ENCODE data around the gene ZGPAT.

Gene ZGPAT

DNA sequence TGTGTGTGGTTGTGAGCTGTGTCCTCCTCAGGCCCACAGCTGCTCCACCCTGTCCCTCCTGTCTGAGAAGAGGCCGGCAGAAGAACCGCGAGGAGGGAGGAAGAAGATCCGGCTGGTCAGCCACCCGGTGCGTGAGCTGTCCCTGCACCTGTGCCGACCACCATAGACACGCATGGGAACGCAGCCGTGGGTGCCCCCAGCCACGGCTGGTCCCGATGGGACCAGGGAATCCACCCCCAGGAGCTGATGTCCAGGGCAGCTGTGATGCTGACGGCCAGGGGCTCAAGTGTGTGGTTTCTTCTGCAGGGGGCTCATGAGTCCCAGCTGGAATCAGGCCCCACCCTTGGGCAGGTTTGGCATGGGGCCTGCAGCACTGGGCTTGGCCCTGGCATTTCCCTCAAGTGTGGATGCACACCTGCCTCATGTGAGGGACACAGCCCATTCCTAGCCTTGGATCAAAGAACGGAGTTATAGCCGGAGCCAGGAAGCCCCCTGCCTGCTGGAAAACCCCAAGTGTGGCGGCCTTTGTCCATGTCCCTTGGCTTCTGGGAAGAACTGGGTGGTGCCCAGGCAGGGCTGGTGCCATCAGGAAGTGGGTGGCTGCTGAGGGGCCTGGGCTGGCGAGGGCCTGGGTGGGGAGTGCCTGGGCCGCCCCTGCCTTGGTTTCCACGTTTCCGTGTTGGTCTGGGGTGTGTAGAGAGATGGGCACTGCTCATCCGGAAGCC is 16.0 kb upstream of the ZGPAT start:
- H3K27ac ChIP-seq: no peak overlapping the region
- DNase-seq (ENCODE audit: low read depth, low spot score): no peak

DNA sequence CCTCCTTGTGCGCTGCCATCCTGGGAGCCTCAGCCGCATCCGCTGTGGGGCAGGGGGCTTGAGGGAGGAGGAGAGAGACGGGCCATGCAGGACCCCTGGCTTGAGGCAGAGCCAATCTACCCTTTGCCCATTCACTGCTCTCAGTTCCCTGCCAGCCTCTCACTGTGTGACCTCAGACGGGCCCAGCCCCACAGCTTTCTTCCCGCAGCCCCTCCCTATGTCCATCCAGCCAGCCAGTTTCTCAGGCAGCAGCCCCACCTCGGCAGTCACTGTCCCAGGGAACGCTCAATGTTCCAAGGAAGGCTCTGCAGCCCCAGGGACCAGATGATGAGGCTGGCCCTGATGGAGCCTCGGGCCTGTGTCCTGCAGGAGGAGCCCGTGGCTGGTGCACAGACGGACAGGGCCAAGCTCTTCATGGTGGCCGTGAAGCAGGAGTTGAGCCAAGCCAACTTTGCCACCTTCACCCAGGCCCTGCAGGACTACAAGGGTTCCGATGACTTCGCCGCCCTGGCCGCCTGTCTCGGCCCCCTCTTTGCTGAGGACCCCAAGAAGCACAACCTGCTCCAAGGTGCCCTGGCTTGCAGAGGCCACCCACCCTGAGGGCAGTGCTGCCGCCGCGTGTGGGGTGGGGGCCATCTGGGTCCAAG is 15.3 kb upstream of the ZGPAT start:
- no peak overlapping the region for H3K27ac ChIP-seq
- no peak for DNase-seq (ENCODE audit: low read depth, low spot score)

DNA sequence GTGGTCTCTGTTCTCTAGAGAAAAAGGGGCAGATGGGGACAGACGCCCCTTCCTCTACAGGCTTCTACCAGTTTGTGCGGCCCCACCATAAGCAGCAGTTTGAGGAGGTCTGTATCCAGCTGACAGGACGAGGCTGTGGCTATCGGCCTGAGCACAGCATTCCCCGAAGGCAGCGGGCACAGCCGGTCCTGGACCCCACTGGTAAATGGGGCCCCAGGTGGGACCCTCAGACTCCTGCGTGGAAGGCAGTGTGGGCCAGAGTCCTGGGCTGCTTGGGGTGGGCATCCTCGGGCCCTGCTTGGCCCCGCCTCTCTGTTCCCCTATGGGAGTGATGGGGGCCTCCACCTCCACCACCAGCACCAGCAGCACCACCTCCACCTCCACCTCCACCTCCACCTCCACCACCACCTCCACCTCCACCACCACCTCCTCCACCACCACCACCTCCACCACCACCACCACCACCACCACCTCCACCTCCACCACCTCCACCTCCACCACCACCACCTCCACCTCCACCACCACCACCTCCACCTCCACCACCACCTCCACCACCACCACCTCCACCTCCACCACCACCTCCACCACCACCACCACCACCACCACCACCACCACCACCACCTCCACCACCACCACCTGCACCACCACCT is 14.6 kb upstream of the ZGPAT start:
- H3K27ac ChIP-seq: no peak overlapping the region
- DNase-seq (ENCODE audit: low read depth, low spot score): no peak

DNA sequence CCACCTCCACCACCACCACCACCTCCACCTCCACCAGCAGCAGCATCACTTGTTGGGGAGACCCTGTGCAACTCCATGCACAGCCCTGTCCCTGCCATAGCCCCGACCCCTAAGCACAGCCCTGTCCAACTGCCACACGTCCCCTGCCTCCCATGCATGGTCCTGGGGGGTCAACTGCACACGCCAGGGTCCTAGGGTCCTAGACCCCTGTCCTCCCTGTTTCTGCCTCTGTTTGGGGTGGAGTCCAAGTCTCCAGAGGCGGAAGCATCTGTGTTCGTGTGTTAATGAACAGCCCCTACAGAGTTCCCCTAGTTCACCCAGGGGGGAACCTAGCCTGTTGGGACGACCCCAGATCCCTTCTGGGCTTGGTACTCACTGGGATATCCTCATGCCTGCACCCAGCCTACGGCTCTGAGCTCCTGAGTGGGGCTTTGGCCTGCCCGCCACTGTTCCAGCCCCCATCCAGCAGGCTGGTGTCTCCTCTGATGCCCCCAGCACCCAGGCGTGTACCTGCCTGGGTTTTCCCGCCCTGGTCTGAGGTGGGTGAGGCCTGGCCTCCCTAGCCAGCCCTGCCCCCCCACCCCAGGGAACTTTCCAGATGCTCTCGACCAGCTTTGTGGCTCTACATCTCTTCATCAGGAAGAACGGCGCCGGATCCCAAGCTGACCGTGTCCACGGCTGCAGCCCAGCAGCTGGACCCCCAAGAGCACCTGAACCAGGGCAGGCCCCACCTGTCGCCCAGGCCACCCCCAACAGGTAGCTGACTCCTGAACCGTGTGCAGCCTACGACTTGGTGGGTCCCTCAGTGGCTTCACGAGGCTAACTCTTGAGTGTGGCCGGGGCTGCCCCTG is 13.9 kb upstream of the ZGPAT start:
- no peak for DNase-seq (ENCODE audit: low read depth, low spot score)
- H3K27ac ChIP-seq: no peak overlapping the region

DNA sequence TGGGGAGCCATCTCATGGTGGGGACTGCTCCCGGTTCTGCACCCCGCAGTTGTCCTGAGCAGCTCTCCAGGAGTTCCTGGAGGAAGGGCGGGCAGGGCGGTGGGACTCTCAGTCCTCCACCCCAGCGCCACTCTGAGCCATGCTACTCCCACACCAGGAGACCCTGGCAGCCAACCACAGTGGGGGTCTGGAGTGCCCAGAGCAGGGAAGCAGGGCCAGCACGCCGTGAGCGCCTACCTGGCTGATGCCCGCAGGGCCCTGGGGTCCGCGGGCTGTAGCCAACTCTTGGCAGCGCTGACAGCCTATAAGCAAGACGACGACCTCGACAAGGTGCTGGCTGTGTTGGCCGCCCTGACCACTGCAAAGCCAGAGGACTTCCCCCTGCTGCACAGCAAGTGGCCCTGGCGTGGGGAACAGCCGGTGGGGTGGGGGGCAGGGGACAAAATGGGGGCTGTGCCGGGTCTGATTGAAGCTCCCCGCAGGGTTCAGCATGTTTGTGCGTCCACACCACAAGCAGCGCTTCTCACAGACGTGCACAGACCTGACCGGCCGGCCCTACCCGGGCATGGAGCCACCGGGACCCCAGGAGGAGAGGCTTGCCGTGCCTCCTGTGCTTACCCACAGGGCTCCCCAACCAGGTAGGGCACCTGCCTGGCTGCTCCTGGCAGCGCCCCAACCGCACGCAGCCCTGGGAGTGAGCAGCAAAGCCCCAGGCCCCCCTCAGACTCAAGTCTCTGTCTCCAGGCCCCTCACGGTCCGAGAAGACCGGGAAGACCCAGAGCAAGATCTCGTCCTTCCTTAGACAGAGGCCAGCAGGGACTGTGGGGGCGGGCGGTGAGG is 13.0 kb upstream of the ZGPAT start:
- DNase-seq (ENCODE audit: low read depth, low spot score): no peak
- peak overlapping the region; percentile 90 for H3K27ac ChIP-seq

DNA sequence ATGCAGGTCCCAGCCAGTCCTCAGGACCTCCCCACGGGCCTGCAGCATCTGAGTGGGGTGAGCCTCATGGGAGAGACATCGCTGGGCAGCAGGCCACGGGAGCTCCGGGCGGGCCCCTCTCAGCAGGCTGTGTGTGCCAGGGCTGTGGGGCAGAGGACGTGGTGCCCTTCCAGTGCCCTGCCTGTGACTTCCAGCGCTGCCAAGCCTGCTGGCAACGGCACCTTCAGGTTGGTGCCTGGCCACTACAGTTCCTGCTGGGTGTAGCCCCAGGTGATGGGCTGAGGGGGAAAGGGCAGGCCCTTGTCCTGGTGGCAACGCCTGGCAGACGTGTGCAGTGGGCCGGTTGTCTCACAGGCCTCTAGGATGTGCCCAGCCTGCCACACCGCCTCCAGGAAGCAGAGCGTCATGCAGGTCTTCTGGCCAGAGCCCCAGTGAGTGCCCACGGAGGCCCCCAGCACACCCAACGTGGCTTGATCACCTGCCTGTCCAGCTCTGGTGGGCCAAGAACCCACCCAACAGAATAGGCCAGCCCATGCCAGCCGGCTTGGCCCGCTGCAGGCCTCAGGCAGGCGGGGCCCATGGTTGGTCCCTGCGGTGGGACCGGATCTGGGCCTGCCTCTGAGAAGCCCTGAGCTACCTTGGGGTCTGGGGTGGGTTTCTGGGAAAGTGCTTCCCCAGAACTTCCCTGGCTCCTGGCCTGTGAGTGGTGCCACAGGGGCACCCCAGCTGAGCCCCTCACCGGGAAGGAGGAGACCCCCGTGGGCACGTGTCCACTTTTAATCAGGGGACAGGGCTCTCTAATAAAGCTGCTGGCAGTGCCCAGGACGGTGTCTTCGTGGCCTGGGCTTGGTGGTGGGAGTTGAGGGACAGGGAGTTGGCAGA is 12.2 kb upstream of the ZGPAT start:
- H3K27ac ChIP-seq: peak overlapping the region; percentile 90
- no peak for DNase-seq (ENCODE audit: low read depth, low spot score)

DNA sequence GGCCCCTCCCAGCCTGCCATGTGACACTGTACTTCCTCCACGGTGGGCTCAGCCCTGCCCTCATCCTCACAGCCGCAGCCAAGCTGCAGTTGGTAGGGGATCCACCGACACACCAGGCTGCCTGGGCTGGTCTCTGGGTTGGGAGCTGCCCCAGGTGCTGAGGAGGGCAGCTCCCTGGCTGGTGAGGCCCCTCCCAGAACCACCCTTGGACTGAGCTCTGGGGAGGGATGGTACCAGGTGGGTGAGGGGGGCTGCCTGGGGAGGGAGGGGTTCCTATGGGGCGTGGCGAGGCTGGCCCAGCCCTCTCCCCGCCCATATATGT is 11.6 kb upstream of the ZGPAT start:
- DNase-seq (ENCODE audit: low read depth, low spot score): peak; percentile 22
- H3K27ac ChIP-seq: peak overlapping the region; percentile 90

DNA sequence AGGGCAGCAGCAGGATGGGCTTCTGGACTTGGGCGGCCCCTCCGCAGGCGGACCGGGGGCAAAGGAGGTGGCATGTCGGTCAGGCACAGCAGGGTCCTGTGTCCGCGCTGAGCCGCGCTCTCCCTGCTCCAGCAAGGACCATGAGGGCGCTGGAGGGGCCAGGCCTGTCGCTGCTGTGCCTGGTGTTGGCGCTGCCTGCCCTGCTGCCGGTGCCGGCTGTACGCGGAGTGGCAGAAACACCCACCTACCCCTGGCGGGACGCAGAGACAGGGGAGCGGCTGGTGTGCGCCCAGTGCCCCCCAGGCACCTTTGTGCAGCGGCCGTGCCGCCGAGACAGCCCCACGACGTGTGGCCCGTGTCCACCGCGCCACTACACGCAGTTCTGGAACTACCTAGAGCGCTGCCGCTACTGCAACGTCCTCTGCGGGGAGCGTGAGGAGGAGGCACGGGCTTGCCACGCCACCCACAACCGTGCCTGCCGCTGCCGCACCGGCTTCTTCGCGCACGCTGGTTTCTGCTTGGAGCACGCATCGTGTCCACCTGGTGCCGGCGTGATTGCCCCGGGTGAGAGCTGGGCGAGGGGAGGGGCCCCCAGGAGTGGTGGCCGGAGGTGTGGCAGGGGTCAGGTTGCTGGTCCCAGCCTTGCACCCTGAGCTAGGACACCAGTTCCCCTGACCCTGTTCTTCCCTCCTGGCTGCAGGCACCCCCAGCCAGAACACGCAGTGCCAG is 11.0 kb upstream of the ZGPAT start, which contains the start of gene TNFRSF6B:
TNFRSF6B (plus strand) TSS at position 25 of the 729 bp plus-strand sequence; CDS start at position 141, 116 bp downstream.
- peak within 1 kb of the TSS; percentile 90 for H3K27ac ChIP-seq
- DNase-seq (ENCODE audit: low read depth, low spot score): no peak

DNA sequence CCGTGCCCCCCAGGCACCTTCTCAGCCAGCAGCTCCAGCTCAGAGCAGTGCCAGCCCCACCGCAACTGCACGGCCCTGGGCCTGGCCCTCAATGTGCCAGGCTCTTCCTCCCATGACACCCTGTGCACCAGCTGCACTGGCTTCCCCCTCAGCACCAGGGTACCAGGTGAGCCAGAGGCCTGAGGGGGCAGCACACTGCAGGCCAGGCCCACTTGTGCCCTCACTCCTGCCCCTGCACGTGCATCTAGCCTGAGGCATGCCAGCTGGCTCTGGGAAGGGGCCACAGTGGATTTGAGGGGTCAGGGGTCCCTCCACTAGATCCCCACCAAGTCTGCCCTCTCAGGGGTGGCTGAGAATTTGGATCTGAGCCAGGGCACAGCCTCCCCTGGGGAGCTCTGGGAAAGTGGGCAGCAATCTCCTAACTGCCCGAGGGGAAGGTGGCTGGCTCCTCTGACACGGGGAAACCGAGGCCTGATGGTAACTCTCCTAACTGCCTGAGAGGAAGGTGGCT is 10.4 kb upstream of the ZGPAT start:
- peak overlapping the region; percentile 90 for H3K27ac ChIP-seq
- no peak for DNase-seq (ENCODE audit: low read depth, low spot score)

DNA sequence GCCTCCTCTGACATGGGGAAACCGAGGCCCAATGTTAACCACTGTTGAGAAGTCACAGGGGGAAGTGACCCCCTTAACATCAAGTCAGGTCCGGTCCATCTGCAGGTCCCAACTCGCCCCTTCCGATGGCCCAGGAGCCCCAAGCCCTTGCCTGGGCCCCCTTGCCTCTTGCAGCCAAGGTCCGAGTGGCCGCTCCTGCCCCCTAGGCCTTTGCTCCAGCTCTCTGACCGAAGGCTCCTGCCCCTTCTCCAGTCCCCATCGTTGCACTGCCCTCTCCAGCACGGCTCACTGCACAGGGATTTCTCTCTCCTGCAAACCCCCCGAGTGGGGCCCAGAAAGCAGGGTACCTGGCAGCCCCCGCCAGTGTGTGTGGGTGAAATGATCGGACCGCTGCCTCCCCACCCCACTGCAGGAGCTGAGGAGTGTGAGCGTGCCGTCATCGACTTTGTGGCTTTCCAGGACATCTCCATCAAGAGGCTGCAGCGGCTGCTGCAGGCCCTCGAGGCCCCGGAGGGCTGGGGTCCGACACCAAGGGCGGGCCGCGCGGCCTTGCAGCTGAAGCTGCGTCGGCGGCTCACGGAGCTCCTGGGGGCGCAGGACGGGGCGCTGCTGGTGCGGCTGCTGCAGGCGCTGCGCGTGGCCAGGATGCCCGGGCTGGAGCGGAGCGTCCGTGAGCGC is 9.8 kb upstream of the ZGPAT start:
- H3K27ac ChIP-seq: peak overlapping the region; percentile 90
- DNase-seq (ENCODE audit: low read depth, low spot score): no peak

DNA sequence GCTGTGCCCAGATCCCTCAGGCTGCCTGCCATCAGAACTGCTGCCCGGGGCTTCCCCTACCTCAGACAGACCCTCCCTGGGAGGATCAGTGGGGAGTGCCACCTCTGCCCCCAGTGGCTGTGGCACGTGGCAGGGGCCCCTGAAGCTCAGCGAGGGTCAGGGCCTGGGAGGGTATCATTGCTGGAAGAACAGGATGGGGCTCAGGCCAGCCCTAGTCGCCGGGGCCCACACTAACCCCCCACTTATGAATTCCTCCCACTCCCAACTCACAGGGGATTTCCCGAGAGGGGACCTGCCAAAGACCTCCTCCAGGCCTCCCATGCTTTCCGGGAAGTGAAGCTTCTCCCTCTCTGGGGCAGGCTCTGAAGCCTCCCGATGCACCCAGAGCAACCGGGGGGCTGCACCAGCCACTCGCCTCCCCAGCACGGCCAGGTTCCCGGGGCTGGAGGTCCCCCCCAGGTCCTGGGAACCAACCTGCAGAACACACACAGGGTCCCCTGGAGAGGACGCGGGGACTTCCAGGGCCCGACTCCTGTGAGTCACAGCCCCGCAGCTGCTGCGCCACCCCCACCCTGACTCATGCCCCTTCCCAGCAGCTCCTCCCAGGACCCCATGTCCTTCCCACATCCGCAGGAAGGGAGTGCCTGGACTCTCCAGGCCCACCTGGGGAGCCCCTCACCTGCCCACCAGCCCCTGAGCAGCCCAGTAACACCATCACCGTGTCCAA is 8.9 kb upstream of the ZGPAT start:
- peak overlapping the region; percentile 90 for H3K27ac ChIP-seq
- peak; percentile 52 for DNase-seq (ENCODE audit: low read depth, low spot score)

DNA sequence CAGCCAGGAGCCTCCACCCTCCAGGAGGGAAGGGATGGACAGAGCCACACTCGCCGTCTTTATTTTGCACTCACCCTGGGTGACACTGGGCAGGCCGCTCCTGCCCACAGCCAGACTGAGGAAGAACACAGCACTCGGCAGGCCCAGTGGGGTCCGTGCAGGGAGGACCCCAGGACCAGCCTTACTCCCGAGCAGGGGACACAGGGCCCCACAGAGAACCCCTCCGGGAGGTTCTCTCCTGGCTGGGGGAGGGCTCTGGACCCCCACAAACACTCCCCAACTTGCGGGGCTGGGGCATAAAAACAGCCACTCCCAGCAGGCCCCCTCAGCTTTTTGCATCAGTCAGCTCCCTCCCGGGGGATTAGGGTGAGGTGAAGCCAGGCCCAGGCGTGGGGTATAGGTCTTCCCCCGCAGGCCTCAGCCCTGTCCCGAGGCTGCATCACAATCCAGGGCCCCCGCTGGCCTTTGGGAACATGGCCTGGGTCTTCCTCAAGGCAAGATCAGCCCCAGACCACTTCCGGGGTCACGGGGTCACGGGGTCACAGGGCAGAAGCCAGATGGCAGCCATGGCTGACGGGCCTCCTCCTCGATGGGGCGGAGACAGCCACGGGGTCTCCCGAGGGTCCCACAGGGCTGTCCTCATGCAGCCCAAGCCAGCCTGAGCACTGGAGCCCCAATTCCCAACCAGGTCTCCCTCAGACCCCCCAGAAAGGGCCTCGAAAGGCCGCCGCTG is 8.2 kb upstream of the ZGPAT start:
- peak overlapping the region; percentile 90 for H3K27ac ChIP-seq

DNA sequence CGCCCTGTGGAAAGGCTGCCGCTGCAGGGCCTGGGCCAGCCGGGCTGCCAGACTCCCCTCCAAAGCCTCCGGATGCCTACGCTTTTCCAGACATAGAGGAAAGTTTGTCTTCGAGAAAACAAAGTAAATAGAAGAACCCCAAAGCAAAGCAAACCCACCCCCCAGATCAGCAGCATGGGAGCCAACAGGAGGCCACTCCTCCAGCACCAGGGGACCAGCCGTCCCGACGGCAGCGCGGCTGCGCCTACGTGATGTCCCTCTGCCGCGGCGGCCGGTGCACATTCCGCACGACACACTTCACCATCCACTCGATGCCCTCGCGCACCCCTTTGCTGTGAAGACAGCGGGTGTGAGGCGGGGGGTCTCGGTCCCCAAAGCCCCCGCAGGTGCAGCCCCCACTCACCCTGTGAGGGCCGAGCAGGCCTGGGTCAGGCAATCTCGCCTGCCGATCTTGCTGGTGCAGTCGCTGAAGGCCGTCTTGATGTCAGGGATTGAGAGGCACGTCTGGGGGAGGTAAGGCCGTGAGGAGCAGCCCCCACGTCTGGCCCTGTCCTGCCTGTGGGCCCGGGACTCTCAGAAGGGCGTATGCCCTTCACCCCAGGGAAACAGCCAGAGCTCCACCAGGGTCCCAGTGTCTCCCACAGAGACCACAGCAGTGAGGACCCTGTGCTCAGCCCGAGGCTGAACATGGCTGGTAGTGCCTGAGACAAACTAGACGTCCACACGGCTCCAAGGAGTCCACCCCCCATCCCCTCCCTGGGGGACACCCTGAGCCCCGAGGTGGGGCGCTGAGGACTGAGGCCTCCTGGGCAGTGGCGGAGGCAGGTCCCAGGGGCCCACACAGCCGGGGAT is 7.4 kb upstream of the ZGPAT start:
- H3K27ac ChIP-seq: peak overlapping the region; percentile 90
- DNase-seq (ENCODE audit: low read depth, low spot score): no peak

More for the DNA sequence above, 8.2 kb upstream of the ZGPAT start:
- no peak for DNase-seq (ENCODE audit: low read depth, low spot score)

DNA sequence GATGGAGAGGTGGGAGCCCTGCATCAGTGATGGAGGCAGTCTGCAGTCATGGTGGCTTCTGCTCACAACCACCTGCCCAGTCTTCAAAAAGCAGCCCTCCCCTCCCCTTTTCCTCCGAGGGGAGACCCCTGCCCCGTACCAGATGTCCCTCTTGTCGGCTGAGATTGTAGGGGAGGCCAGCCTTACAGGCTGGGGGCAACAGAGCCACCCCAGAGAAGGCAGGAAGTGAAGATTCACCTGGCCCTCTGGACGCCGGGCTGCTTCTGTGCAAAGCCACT is 6.8 kb upstream of the ZGPAT start:
- no peak overlapping the region for H3K27ac ChIP-seq

DNA sequence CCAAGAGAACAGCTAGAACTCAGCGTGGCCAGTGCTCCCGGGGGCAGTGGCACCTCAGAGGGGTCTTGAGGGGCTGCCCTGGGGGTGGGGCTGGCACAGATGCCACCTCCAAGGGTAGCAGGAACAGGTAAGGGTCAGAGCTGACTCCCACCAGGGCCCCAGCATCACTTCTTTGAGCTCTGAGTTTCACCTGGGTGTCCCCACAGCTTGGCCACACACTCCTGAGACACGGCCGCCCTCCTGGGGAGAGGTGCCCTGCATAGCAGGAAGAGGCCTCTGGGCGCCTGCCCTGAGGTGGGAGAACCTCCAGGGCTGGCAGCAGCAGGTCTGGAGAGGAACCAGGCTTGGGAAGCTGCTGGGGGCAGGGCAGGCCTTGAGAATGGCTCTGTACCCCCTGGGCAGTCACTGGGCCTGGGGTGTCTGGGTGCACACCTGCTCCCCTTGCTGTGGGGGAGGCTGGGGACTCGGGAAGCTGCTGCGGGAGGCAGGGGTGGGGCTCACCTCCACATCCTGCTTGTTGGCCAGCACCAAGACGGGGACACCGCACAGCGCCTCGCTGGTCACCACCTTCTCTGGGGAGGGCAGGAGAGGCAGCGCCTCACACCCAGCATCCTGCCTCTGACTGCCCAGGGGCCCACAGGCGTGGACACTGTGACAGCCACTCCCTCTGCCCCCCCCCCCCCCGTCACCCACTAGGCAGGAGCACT is 6.4 kb upstream of the ZGPAT start:
- no peak for DNase-seq (ENCODE audit: low read depth, low spot score)
- no peak overlapping the region for H3K27ac ChIP-seq

More for the DNA sequence above, 6.8 kb upstream of the ZGPAT start:
- no peak for DNase-seq (ENCODE audit: low read depth, low spot score)
